AG10803 (cell line): ENCODE measurements around the gene ZSWIM6.

Source experiments
- DNase-seq: peaks from one replicate; pipeline ENCODE4 v3.0.0; 2010; ENCODE audit warnings: low read depth
- H3K4me3 ChIP-seq: 2 replicates; pipeline ENCODE4 v1.5.1; 2011; ENCODE audit warnings: mild to moderate bottlenecking, low read length, control low read depth
- TF ChIP-seq, protein P1 (sequence below): conservative IDR thresholded peaks from 2 replicates; pipeline ENCODE4 v1.5.1; 2011; ENCODE audit warnings: mild to moderate bottlenecking, low read length, control low read depth, inconsistent platforms

Gene ZSWIM6

DNA sequence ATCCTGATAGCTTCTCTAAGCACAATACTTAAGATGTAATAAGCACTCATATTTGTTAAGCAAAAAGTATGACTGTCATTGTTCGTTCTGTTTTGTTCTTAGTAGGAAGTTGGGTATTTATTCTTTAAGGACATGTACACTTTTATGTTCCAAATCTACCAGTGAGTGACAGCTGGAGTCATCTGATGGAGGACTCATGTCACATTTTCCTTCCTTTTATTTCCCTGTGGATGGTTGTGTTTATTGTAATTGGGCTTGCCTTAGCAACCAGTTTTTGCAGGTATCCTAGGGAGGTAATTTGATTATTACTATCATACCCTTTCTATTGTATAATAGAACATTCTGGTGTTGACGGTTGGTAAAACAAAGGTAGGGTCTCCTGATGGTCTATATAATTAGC is 145.7 kb downstream of the ZSWIM6 start:
- H3K4me3 ChIP-seq = no peak overlapping the region
- no peak for DNase-seq
- TF ChIP-seq, protein P1, sequence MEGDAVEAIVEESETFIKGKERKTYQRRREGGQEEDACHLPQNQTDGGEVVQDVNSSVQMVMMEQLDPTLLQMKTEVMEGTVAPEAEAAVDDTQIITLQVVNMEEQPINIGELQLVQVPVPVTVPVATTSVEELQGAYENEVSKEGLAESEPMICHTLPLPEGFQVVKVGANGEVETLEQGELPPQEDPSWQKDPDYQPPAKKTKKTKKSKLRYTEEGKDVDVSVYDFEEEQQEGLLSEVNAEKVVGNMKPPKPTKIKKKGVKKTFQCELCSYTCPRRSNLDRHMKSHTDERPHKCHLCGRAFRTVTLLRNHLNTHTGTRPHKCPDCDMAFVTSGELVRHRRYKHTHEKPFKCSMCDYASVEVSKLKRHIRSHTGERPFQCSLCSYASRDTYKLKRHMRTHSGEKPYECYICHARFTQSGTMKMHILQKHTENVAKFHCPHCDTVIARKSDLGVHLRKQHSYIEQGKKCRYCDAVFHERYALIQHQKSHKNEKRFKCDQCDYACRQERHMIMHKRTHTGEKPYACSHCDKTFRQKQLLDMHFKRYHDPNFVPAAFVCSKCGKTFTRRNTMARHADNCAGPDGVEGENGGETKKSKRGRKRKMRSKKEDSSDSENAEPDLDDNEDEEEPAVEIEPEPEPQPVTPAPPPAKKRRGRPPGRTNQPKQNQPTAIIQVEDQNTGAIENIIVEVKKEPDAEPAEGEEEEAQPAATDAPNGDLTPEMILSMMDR = no peak

GRCh38 chr5:61479850-61480614 is 148.0 kb downstream of the ZSWIM6 start:
- no peak overlapping the region for H3K4me3 ChIP-seq
- DNase-seq = no peak
- TF ChIP-seq, protein P1 = no peak

DNA sequence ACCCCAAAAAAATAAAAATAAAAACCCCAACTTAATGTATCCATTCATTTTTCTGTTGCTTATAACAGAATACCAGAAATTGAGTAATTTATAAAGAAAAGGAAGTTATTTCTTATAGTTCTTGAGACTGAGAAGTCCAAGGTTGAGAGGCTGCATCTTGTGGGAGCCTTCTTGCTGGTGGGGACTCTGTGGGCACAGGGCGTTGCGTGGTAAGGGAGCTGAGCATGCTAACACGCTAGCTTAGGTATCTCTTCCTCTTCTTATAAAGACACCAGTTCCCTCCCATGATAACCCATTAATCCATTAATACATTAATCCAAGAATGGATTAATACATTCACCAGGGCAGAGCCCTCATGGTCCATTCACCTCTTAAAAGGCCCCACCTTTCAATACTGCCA is 150.9 kb downstream of the ZSWIM6 start:
- H3K4me3 ChIP-seq = no peak overlapping the region
- DNase-seq = no peak
- TF ChIP-seq, protein P1 = no peak

DNA sequence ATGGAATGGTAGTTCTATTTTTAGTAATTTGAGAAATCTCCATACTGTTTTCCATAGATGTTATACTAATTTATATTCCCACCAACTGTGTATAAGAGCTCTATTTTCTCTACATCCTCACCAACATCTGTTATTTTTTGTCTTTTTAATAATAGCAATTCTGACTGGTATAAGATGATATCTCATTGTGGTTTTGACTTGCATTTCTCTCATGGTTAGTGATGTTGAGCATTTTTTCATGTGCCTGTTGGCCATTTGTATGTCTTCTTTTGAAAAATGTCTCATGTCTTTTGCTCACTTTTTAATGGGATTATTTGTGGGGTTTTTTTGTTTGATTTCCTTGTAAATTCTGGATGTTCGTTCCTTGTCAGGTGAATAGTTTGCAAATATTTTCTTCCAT is 154.4 kb downstream of the ZSWIM6 start:
- TF ChIP-seq, protein P1 = no peak
- H3K4me3 ChIP-seq = no peak overlapping the region
- DNase-seq = peak; percentile 34

DNA sequence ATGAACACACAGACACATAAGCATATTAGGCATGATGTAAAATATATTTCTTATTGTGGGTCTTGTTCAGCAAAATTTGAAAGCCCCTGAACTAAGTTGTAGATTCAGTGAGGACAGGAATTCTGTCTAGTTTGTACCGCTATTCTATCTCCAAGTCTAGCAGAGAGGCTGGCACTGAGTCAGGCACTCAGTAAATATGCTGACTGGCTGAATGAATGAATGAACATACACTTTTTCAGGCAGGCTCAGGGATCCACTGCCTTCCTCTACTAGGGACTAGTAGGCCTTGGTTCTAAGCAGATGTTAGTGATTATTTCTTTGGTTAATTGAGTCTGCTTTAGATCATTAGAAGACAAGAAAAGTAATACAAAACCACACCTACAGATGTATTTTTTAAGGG is 157.5 kb downstream of the ZSWIM6 start:
- TF ChIP-seq, protein P1 = no peak

GRCh38 chr5:61491861-61492260 is 159.8 kb downstream of the ZSWIM6 start:
- no peak overlapping the region for H3K4me3 ChIP-seq
- no peak for DNase-seq
- TF ChIP-seq, protein P1 = no peak

More for the DNA sequence above, 157.5 kb downstream of the ZSWIM6 start:
- DNase-seq = no peak
- H3K4me3 ChIP-seq = no peak overlapping the region

- DNase-seq = no peak
- H3K4me3 ChIP-seq = no peak overlapping the region
- TF ChIP-seq, protein P1 = no peak
Measured at GRCh38 chr5:61493973-61494372, 161.9 kb downstream of the ZSWIM6 start.
